Erythroblast (primary cell): ENCODE measurements around the gene ST6GALNAC3.

Experiments used
- GATA1 ChIP-seq: IDR thresholded peaks from 2 replicates; pipeline ENCODE4 v1.6.1; 2011; ENCODE audit warnings: low read depth, mild to moderate bottlenecking, control low read depth, low read length, moderate library complexity
- POLR2A ChIP-seq: IDR thresholded peaks from 2 replicates; pipeline ENCODE4 v1.6.1; 2011; ENCODE audit warnings: mild to moderate bottlenecking, low read length

GRCh38 chr1:76084685-76085084, 10.1 kb downstream of the ST6GALNAC3 start:
- TF ChIP-seq POLR2A (no peak), GATA1 (no peak)
